Measurements from ENCODE around the gene AMBRA1. TPM values are rescaled to one million over a fixed set of nuclear protein-coding genes. Genes with fewer than 3 reads are reported as not detected.

The AMBRA1 gene
- total RNA-seq, 1 donor from 2014 or later: 27.8 TPM

GRCh38 chr11:46393231-46393616, 200.6 kb downstream of the AMBRA1 start:
- DNase-seq: no peak

DNA sequence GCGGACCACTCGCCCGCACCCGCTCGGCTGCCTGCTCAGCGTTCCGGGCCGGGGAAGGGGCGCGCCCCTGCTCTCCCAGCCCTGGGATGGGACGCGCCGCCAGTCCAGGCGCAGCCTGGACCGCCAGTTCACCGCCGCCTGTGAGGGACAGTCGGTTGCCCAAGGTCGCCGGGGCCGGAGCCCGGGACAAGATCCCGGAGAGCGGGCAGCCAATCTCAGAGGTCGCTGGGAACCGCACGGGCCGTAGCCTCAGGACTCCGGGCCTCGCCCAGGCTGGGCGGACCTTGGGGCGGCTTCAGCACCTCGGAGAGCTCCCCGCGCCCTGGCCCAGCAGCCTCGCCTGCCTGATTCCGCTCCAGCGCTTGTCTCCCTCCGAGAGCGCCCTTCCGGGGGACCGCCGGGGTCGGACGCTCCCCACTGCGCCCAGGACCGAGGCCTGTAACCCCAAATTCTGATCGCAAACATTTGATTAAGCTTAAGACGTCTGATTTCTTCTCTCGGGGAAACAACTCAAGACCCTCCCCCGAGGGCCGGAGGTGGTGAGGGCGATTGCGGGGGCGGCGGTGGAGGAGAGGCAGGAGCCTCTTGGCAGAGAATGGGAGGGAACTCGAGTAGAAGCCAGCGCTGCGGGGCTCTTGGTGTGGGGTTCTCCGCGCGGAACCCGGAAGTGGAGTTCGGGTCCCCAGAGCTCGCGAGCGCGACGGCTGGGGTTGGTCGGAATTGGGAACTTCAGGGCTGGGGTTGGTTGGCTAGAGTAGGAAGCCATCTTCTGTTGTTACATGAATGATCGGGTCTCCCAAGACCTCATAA, 201.2 kb downstream of the AMBRA1 start:
- peak; percentile 93 for DNase-seq

GRCh38 chr11:46391578-46392420, 202.0 kb downstream of the AMBRA1 start, which contains the start of gene CHRM4:
CHRM4 (minus strand) TSS chr11:46391776; CDS start chr11:46386557, 5,219 bp downstream.
- peak; percentile 55 for DNase-seq

DNA sequence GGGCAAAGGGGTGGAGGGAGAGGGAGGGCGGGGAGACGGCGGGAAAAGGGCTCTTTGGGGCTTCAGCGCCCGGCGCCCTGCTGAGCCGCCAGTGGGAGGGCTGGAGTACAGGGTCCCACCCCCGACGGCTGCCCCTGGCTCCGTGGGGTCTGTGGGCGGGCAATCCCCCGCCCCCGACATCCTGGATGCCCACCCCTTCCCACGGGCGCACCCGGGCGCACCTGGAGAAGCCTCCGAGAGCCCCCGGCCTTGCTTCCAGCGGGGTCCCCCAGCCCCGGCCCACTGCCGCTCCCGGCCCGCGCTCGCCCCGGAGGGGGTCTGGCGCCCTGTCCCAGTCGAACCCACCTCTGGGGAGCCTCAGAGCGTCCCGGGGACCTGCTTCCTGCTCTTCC, 202.6 kb downstream of the AMBRA1 start:
- DNase-seq: no peak

GRCh38 chr11:46390331-46391171, 203.3 kb downstream of the AMBRA1 start:
- DNase-seq: no peak

DNA sequence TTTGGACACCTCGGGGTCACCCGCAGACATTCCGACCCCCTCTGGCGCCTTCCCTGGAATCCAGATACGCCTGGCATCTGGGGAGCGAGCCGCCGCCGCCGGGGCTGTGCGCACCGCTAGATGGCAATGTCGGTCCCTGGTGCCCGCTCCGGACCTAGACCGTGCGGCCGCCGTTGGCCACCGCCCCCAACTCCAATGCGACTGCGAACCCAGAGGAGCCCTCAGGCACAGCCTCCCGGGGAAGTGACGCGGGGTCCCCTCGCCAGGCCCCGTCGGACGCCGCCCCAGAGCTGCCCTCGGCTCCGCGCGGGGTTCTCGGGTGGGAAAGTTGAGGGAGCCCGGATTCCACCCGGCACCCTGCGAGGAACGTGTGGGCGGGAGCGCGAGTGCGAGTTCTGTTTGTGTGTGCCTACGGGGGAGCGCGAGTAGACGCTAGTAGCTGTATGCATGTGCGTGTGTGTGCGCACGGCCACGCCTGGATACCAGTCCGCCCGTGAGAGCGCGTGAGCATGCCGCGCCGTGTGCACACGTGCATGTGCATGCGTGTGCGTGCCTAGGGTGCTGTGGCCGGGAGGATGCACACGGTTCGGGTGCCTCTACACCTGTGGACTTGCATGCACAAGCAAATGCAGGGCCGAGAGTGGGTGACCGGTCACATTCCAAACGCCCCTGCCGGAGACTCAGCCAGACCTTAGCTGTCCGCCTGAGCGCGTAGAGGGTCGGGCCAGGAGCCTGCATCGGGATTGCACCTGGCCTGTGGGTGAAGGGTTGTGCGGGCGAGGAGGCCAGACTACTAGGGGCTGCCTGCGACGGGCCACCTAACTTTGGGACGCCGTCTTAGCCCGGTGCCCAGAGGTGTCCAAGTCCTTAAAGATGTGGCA, 204.1 kb downstream of the AMBRA1 start:
- peak; percentile 77 for DNase-seq

DNA sequence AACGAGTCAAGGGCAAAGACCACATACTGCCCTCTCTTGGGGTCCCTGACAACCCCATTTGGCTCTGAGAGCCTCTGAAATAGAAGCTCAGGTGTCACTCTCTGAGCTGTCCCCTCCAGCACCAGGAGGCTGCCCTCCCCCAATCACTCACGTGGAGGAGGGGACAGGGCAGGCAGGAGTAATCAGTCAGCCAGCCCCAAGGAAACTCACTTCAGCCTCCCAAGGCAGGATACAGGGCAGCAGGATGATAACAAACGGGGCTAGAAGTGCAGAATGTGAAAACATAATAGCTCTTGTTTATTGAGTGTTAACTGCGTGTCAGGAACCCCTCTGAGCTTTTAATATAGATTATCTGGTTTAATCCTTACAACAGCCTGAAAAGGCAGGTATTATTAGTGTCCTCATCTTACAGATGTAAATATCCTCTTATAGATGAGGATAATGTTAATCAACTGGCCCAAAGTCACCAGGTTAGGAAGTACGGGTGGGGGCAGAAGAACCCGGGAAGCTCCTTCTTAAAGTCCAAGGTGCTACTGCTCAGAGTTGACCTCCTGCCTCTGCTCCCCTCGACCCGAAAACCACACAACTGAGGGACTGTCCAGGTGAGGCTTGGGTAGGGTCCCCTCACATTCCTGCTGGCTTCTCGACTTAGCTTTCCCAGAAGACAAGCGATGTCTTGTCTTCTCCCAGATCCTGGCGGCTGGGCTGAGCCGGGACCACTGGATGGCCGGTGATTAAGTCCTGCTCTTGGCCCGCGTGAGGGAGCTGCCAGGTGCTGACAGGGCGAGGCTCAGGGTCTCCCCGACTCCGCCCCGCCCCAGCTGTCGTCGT, 205.0 kb downstream of the AMBRA1 start:
- DNase-seq: no peak

DNA sequence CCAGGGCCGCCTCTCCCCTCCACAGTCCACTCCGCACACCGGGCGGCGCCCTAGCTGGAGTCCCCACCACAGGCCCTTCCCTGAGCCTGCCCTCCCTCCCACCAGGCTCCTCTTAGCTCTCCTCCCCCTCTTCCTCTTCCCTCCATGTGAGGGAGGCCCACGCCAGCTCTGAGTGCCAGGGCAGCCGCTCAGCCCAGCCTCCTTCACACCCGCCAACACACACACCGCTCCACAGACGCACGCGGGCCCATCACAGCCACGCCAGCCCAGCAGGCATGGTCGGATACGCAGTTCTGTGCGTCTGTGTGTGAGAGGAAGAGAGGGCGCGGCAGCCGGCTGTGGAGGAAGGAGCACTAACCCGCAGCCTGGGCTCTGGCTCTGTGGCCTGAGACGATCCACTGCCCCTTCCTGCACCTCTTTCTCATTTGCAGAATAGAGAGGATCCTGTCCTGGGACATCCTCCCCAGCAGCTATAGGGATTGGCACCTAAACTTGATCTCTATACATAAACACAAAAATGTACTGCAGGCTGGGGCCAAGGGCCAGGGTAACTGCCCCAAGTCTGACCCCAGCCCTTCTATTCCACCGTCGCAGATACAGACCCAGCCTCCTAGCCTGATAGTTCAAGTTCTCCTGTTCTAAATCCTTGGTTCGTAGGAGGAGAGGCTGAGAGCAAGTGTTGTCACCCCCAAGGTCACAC, 205.8 kb downstream of the AMBRA1 start:
- DNase-seq: no peak

DNA sequence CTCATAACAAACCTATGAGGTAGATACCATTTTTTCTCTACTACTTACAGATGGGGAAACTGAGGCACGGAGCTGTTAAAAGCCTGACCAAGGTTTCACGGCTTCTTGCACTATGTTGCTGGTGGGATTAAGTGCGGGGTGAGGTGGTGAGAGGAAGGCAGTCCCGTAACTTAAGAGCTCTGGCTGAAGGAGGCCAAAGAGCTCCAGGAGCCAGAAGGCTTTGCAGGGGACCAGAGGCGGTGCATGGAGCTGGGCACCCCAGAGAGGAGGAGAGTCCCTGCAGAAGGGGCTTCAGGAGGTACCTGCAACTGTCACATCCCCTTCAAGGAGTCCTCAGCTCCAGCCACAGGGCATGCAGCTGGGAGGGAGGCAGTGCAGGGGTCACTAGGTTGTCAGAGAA, 206.4 kb downstream of the AMBRA1 start:
- no peak for DNase-seq

GRCh38 chr11:46386674-46387073, 207.1 kb downstream of the AMBRA1 start:
- DNase-seq: no peak

GRCh38 chr11:46386005-46386578, 207.7 kb downstream of the AMBRA1 start:
- DNase-seq: no peak

DNA sequence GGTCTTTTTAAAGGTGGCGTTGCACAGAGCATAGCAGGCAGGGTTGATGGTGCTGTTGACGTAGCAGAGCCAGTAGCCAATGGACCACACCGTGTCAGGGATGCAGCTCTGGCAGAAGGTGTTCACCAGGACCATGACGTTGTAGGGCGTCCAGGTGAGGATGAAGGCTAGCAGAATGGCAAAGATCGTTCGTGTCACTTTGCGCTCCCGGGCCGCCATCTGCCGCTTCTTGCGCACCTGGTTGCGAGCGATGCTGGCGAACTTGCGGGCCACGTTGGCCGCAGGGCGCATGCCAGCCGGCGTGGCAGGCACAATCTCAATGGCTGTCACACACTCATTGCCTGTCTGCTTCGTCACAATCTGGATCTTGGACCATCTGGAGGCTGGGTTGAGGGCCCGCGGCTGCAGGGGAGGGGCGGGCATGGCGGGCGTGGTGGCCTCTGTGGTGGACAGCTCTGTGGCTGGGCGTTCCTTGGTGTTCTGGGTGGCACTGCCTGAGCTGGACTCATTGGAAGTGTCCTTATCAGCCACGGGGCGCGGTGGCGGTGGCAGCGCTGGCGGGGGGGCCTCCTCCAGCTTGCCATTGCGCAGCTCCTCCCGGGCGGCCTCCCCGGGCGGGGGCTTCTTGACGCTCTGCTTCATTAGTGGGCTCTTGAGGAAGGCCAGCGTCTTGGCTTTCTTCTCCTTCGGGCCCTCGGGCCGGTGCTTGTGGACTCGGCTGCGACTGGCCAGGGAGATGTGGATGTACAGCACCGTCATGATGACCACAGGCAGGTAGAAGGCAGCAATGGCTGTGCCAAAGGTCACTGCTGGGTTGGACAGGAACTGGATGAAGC, 208.4 kb downstream of the AMBRA1 start:
- DNase-seq: no peak

- DNase-seq: no peak
Observed at GRCh38 chr11:46383974-46384701, 209.7 kb downstream of the AMBRA1 start.

DNA sequence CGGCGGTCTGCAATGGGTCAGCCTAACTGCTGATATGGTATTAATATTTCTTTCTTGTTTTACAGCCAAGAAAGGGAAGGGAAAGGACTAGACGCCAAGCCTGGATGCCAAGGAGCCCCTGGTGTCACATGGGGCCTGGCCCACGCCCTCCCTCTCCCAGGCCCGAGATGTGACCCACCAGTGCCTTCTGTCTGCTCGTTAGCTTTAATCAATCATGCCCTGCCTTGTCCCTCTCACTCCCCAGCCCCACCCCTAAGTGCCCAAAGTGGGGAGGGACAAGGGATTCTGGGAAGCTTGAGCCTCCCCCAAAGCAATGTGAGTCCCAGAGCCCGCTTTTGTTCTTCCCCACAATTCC, 210.4 kb downstream of the AMBRA1 start:
- no peak for DNase-seq

DNA sequence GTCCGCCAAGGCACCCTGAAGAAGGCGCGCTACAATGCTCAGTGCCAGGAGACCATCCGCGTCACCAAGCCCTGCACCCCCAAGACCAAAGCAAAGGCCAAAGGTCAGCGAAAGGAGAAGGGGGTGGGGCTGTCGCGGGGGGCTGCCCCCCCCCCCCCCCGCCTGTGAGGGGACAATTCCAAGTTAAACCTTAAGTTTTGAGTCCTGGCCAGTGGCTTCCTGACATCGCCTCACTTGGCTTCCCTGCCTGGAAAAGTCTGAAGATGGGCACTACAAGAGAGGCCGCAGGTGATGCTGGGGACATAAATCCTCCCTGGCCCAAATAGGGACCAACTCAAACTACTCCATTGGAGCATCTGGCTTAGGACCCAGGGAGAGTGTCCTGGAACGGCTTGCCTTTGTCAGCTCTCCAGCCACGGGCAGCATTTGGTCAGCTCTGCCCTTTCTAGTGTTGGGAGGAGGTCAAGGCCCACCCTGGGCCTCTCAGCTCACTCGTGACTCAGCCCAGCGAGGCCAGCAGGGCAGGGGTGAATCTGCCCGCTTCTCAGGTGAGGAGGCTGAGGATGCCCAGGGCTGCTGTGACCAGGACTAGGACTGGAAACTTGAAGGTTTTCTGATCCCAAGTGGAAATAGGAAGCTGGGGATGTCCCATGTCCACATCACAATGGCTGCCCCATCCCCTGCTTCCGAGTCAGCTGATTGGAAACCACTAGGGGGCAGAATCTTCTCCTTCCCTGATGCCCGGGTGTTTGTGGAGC, 211.0 kb downstream of the AMBRA1 start:
- no peak for DNase-seq

- peak; percentile 59 for DNase-seq
Observed at GRCh38 chr11:46381819-46382645, 211.8 kb downstream of the AMBRA1 start.

Measured in tongue (tissue), 2 donors.